AG09309 (cell line): Measurements from ENCODE around the gene NMNAT3.

Source experiments
- DNase-seq: peaks from one replicate; pipeline ENCODE4 v3.0.0-alpha.2; 2010; ENCODE audit warnings: low read depth
- H3K4me3 ChIP-seq: 2 replicates; pipeline ENCODE4 v1.5.1; 2011; ENCODE audit warnings: mild to moderate bottlenecking, low read depth, low read length, moderate library complexity; ENCODE audit not compliant: control insufficient read depth
- TF ChIP-seq, protein P1 (sequence below): IDR thresholded peaks from 2 replicates; pipeline ENCODE4 v1.5.1; 2011; ENCODE audit warnings: mild to moderate bottlenecking, low read depth, low read length, inconsistent platforms; ENCODE audit not compliant: insufficient read depth, control insufficient read depth; ENCODE audit errors: missing control alignments

Gene NMNAT3

GRCh38 chr3:139691619-139692018, 13.8 kb upstream of the NMNAT3 start:
- TF ChIP-seq, protein P1, sequence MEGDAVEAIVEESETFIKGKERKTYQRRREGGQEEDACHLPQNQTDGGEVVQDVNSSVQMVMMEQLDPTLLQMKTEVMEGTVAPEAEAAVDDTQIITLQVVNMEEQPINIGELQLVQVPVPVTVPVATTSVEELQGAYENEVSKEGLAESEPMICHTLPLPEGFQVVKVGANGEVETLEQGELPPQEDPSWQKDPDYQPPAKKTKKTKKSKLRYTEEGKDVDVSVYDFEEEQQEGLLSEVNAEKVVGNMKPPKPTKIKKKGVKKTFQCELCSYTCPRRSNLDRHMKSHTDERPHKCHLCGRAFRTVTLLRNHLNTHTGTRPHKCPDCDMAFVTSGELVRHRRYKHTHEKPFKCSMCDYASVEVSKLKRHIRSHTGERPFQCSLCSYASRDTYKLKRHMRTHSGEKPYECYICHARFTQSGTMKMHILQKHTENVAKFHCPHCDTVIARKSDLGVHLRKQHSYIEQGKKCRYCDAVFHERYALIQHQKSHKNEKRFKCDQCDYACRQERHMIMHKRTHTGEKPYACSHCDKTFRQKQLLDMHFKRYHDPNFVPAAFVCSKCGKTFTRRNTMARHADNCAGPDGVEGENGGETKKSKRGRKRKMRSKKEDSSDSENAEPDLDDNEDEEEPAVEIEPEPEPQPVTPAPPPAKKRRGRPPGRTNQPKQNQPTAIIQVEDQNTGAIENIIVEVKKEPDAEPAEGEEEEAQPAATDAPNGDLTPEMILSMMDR: no peak
- DNase-seq: no peak
- no peak overlapping the region for H3K4me3 ChIP-seq

DNA sequence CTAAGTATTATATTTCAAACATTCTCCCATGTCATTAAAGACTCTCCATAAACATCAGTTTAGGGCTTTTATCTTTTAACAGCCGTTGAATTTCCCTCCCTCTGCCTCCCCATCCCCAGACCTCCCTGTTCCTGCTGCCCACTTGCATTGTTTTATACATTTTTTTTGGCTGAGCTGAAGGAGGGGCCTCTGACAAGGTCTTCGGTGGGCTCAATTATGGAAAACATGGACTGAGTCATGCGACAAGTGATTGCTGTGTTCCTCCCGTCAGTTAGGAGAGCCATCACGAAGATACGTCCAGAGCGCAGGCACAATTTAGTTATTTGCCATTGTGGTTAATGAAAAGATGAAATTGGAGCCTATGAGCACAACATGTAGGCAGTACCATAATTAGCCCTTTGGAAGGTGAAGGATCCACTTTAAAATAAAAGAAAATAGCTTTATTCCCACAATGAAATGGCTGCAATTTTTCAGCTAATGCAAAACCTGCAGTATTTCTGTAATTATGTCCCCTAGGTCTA, 12.0 kb upstream of the NMNAT3 start:
- H3K4me3 ChIP-seq: no peak overlapping the region
- DNase-seq: no peak
- TF ChIP-seq, protein P1: no peak

DNA sequence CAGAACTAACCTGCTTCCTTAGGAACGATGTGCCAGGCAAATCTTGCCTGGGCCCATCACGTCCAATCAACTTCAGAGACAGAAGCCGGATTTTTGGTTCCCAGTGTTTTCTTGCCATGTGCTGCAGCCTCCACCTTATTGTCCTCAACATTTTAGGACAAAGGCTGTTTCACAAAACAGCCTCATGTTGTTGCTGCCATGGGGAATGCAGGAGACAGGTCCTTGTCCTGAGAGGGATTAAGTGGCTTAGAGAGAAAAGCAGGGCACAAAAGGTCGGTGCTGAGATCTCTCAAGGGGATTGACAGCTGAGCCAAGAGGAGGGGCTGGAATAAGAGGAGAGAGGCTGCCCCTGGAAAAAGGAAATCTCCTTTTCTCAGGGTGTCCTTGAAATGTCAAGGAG, 11.3 kb upstream of the NMNAT3 start:
- no peak overlapping the region for H3K4me3 ChIP-seq
- no peak for DNase-seq
- TF ChIP-seq, protein P1: no peak

GRCh38 chr3:139687431-139687830, 9.7 kb upstream of the NMNAT3 start:
- DNase-seq: no peak
- TF ChIP-seq, protein P1: no peak
- H3K4me3 ChIP-seq: no peak overlapping the region

DNA sequence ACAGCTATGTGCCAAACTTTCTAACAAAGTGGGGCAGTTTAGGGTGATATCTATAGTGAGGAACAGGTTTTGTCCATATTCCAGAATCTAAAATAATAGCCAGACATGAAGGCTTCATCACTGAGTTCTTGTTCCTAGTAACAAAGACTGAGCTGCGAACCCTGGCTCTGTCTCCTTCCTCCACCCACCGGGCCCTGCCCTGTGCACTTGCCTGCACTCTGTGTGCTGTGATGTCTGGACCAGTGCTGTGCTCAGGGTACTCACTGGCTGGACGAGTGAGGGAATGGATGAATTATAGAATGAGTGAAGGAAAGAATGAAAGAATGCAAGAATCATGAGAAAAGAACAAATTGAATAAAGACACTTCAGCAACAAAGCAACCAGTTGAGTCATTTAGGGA, 8.9 kb upstream of the NMNAT3 start:
- TF ChIP-seq, protein P1: no peak
- no peak for DNase-seq
- H3K4me3 ChIP-seq: no peak overlapping the region

DNA sequence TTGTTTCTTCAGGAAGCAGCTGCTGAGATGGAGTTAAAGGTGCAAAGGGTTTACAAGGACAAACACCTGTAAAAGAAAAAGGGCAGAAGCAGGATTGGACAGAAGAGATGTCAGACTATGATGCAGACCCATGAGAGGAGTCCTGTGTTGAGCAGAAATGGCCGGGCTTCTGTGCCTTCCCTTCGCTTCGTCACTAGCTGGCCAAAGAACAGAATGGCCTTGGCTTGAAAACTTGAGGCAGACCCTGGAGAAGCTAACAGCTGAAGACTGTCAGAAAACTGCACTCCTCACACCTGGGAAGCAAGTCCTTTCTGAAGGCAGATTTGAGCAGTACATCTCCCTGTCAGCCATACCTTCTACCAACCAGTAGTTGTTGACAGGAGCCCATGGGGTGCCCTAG, 8.4 kb upstream of the NMNAT3 start:
- DNase-seq: no peak
- TF ChIP-seq, protein P1: no peak
- no peak overlapping the region for H3K4me3 ChIP-seq
